K562 (cell line): ENCODE results near the gene LHPP. TPM values are rescaled to one million over a fixed set of nuclear protein-coding genes. Genes with fewer than 3 reads are reported as not detected.

Source experiments
- ARID3A ChIP-seq: IDR thresholded peaks from 2 replicates; pipeline ENCODE4 v1.6.1; 2012; ENCODE audit warnings: low read depth, low read length, improper control_type of control experiment, borderline replicate concordance
- ATF7 ChIP-seq: fragments of 450-650 bp; IDR thresholded peaks from 2 replicates; pipeline ENCODE4 v1.7.1; 2014; ENCODE audit warnings: mild to moderate bottlenecking, moderate library complexity
- BRD4 ChIP-seq: fragments of 200-600 bp; sonication (generic); IDR thresholded peaks from 2 replicates; pipeline ENCODE4 v1.6.1; 2017; ENCODE audit warnings: inconsistent platforms
- ELK1 ChIP-seq: sonication (generic); formaldehyde crosslinking; IDR thresholded peaks from 2 replicates; pipeline ENCODE4 v1.8.1; 2022; ENCODE audit warnings: missing genetic modification reagents
- GTF2A2 ChIP-seq: IDR thresholded peaks from 2 replicates; pipeline ENCODE4 v1.6.1; 2016; ENCODE audit warnings: mild to moderate bottlenecking, missing genetic modification characterization, missing compliant biosample characterization
- MCM5 ChIP-seq: fragments of 450-650 bp; IDR thresholded peaks from 2 replicates; pipeline ENCODE4 v1.6.1; 2016; ENCODE audit warnings: low read depth
- MEF2D ChIP-seq: conservative IDR thresholded peaks from 2 replicates; pipeline ENCODE4 v1.6.1; 2016; ENCODE audit warnings: low read depth, missing genetic modification characterization, missing compliant biosample characterization
- PPARD ChIP-seq: fragments of 250-450 bp; sonication (Bioruptor Pico); IDR thresholded peaks from 2 replicates; pipeline ENCODE4 v1.8.0; 2022; ENCODE audit warnings: inconsistent platforms, mild to moderate bottlenecking, moderate library complexity
- RB1 ChIP-seq: fragments of 450-650 bp; IDR thresholded peaks from 2 replicates; pipeline ENCODE4 v1.6.1; 2017; ENCODE audit warnings: low read depth, mild to moderate bottlenecking
- THRAP3 ChIP-seq: fragments of 450-650 bp; IDR thresholded peaks from 2 replicates; pipeline ENCODE4 v1.6.1; 2016; ENCODE audit warnings: mild to moderate bottlenecking, inconsistent platforms, borderline replicate concordance
- polyA plus RNA-seq, 8 experiments: library from polyadenylated mRNA; depleted of rRNA in 4 of 8; stranded (reverse) in 5 of 8; unstranded in 3 of 8; fragments of >200 nt; fragmentation: Nextera tagmentation in 2 of 8; fragmentation: Illumina TruSeq in 1 of 8; extraction: Ambion mirVana in 2 of 8; extraction: Trizol in 1 of 8; gene quantifications; 2 replicates each; pipeline versions ENCODE4 v1.2.1 to v1.2.3, GENCODE V29; 2011 to 2014; ENCODE audit warnings: inconsistent platforms in 1 of 8, missing spikeins in 1 of 8
- total RNA-seq, 7 experiments: library from RNA; depleted of rRNA in 6 of 7; stranded (reverse); fragments of >200 nt in 6 of 7; fragmentation: Illumina TruSeq in 2 of 7; extraction: Trizol in 2 of 7; gene quantifications; 2 replicates each; pipeline versions ENCODE4 v1.2.1 to v1.2.3, GENCODE V29; 2011 to 2021; ENCODE audit warnings: low replicate concordance in 1 of 7
- TF ChIP-seq, protein P1 (sequence below), 2 experiments: IDR thresholded peaks in 1 of 2; conservative IDR thresholded peaks in 1 of 2; 2 replicates each; pipeline ENCODE4 v1.6.1; 2016; ENCODE audit warnings: low read depth in 2 of 2, mild to moderate bottlenecking in 1 of 2, missing compliant biosample characterization in 1 of 2, missing genetic modification characterization in 1 of 2, moderate library complexity in 1 of 2
- TF ChIP-seq, protein P2 (sequence below): IDR thresholded peaks from 2 replicates; pipeline ENCODE4 v1.6.1; 2011; ENCODE audit warnings: borderline replicate concordance, low read depth, mild to moderate bottlenecking, moderate library complexity, low read length; ENCODE audit not compliant: insufficient read depth, poor library complexity, severe bottlenecking

The LHPP gene
- total and polyA plus RNA-seq, 9 of the 15 experiments (the other 6 are each of a cell fraction or from before 2014, with no cell fraction given): 0.34 to 7.4 (median 3.0) TPM

DNA sequence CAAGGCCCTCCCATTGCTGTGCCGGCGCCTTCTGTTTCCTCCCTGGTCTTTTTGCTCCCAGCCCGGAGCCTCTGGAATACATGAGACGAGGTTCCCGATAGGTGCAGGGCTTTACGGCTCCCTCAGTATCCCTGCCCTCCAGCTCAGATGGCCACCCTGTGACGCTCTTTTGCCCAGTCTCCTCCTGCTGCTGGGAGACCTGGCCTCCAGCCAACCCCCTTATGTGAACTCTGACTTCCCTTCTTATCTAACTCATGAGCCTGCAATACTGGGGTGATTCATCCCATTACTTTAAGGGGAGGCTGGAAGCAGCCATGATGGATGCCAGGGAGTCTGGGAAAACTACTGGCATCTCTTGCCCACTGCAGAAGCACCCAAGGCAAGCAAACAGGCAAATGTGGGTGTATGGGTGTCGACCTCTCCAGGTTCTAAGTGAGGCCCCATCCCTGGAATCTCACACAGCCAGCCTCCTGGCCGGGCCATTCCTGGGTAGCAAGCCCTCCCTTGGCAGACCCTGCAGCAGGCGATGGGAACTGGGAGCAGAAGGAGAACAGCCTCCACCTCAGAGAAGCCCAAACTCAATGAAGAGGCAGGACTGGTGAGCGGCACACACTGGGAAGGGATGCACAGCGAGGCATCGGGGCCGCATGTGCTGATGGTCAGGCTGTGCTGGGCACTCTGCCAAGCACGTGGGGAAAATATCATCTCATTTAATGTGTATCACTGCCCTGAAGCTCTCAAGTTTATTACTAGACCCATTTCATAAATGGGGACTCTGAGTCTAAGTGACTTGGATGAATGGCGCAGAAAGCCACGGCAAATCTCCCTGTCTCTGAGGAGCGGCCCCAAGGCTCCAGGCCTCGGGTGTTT lies 185.1 kb downstream of the LHPP start (continued):
- TF ChIP-seq, protein P1, sequence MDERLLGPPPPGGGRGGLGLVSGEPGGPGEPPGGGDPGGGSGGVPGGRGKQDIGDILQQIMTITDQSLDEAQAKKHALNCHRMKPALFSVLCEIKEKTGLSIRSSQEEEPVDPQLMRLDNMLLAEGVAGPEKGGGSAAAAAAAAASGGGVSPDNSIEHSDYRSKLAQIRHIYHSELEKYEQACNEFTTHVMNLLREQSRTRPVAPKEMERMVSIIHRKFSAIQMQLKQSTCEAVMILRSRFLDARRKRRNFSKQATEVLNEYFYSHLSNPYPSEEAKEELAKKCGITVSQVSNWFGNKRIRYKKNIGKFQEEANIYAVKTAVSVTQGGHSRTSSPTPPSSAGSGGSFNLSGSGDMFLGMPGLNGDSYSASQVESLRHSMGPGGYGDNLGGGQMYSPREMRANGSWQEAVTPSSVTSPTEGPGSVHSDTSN (CRISPR knock-in tag; IDR thresholded peaks at IDR 0.05; ENCODE audit: low read depth): no peak
- TF ChIP-seq, protein P1 (tag; conservative IDR thresholded peaks at IDR 0.05; ENCODE audit: low read depth): no peak
- no peak for TF ChIP-seq PPARD (CRISPR knock-in tag)
- TF ChIP-seq ELK1 (CRISPR knock-in tag): no peak
- no peak for TF ChIP-seq MEF2D (tag)
- TF ChIP-seq MCM5: no peak
- TF ChIP-seq ATF7: no peak
- TF ChIP-seq ARID3A: no peak
- TF ChIP-seq THRAP3: no peak
- no peak for TF ChIP-seq RB1
- no peak for TF ChIP-seq BRD4
- TF ChIP-seq GTF2A2 (tag): no peak
- TF ChIP-seq, protein P2, sequence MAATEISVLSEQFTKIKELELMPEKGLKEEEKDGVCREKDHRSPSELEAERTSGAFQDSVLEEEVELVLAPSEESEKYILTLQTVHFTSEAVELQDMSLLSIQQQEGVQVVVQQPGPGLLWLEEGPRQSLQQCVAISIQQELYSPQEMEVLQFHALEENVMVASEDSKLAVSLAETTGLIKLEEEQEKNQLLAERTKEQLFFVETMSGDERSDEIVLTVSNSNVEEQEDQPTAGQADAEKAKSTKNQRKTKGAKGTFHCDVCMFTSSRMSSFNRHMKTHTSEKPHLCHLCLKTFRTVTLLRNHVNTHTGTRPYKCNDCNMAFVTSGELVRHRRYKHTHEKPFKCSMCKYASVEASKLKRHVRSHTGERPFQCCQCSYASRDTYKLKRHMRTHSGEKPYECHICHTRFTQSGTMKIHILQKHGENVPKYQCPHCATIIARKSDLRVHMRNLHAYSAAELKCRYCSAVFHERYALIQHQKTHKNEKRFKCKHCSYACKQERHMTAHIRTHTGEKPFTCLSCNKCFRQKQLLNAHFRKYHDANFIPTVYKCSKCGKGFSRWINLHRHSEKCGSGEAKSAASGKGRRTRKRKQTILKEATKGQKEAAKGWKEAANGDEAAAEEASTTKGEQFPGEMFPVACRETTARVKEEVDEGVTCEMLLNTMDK: no peak
